Left renal pelvis (tissue), 4 donors: ENCODE data around the gene CHST11. TPM values are rescaled to one million over a fixed set of nuclear protein-coding genes. Genes with fewer than 3 reads are reported as not detected.
A peak's percentile ranks its signal among the peaks of the same experiment; 100 is the strongest.

ENCODE experiments used
- DNase-seq, 4 donors: peaks; one replicate each; pipeline ENCODE4 v3.0.0-alpha.2; 2013; ENCODE audit warnings: low read depth in 4 of 4, low spot score in 3 of 4
- polyA plus RNA-seq, 4 donors: library from polyadenylated mRNA; unstranded; fragments of 120-200 nt; gene quantifications; one replicate each; pipeline ENCODE4 v1.2.1, GENCODE V29; 2013; ENCODE audit not compliant: insufficient read length in 4 of 4

CHST11 gene
- polyA plus RNA-seq: 1 to 10 TPM; 4.1 to 7.7 (median 6.9) TPM

- DNase-seq: peak; percentile 78 to 84 (median 82)
Measured at GRCh38 chr12:104456417-104456949, at the start of gene CHST11. Gene CHST11, plus strand, starts transcription at chr12:104456948.

- DNase-seq: no peak
Measured at GRCh38 chr12:104407438-104407837, 49.3 kb upstream of the CHST11 start.

GRCh38 chr12:104407922-104408321 lies 48.8 kb upstream of the CHST11 start:
- no peak for DNase-seq

GRCh38 chr12:104410326-104410725 lies 46.4 kb upstream of the CHST11 start:
- no peak for DNase-seq

DNA sequence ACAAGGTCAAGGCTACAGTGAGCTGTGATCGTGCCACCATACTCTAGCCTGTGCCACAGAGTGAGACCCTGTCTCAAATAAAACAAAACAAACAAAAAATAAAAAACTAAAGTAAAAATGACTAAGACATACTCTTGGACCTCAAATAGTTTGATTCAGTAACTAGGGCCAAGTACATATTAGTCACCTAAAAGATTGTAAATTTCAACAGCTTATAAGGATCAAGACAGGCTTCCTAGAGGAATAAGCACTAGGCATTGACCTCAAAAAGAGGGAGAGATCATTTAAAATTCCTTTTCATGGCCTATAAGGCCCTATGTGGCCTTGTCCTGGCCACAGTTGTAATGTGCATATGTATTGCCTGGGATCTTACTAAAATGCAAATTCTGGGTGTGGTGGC lies 46.0 kb upstream of the CHST11 start:
- DNase-seq: no peak

DNA sequence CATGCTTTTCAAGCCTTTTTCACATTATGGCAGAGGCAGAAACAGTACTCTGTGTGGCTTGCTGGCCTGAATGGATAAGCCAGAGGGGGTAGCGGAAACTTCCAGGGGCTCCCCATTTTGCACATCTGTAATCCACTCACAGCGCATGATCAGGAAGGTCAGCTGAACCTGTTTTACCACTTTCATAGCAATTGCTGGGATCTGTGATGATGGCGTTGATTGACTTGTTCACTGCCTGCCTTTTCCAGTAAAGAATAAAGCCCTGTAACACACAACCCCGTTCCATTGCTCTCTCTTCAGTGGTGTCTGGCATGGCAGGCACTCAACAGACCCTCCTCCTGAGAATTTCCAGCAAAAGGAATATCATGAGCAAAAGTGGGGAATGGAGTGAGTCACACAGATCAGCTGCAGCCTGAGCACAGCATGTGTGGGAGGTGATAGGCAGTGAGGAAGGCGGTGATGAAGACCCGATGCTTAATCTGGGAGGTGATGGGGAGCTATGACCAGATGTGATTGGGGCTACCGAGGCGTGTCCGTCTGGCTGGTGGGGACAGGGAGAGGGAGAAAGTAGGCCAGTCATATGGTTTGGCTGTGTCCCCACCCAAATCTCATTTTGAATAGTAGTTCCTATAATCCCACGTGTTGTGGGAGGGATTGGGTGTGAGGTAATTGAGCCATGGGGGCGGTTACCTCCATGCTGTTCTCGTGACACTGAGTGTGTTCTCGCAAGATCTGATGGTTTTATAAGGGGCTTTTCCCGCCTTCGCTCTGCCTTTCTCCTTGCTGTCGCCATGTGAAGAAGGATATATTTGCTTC lies 44.7 kb upstream of the CHST11 start:
- no peak for DNase-seq

DNA sequence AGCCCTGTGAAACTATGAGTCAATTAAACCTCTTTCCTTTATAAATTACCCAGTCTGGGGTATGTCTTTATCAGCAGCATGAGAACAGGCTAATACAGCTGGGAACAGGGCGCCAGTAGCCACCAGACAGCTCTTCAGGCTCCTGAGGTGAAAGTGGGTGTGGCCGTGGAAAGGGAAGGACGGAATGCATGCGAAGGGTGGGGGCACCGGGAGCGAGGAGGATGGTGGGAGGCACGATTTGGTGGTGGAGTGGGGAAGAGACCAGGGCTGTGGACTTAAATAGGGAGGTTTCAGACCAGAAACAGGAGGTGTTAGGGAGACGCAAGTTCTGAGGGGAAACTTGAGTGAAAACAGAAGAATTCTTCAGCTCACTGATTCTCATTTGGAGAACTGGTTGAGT lies 44.1 kb upstream of the CHST11 start:
- DNase-seq: no peak

GRCh38 chr12:104413330-104413729 lies 43.4 kb upstream of the CHST11 start:
- no peak for DNase-seq

DNA sequence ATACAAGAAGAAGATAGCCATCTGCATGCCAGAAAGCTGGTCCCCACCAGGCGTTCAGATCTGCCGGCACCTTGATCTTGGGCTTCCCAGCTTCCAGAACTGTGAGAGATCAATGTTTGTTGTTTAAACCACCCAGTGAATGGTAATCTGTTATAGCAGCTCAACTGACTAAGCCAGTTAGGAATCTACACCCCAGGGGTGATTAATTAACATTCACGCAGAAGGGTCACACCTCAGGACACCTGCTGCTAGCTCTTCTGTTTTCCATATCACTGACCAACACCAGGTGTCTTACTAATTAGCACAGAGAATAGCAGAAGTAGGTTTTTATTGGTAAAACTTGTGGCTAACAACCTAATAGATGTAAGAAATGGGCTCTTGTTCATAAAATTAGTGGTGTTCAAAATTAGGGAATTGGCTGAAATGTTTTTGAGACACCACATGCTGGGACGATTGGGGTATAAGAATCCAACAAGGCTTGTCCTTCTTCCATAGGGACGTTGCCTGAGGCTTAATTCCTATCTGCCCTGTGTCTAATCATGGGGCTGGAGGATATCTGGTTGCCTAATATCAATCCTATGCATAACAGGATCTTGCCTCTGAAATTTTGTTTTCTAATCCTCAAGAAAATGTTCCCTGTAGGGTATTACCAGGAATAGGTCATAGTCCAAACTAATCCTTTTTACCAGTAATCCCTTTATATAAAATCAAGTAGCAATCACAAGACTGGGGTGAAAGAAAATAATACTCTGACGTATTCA lies 42.0 kb upstream of the CHST11 start:
- DNase-seq: no peak

GRCh38 chr12:104415342-104415980 lies 41.3 kb upstream of the CHST11 start:
- DNase-seq: no peak

DNA sequence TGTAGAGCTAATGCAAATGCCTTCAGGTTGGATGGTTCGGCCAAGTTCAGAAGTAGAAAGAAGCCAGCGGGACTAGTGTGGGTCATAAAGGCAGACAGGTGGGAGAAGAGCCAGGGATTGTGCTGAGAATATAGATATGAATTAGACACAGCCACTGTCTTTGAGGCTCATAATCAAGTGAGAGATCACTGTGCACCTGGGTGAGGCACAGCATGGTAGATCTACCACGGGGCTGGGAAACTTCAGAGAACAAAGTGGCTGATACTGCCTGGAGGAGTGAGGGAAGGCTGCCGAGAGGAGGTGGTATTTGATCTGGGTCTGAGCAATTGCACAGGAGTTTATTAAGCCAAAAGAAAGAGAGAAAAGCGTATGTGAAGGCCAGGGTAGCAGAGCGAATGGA lies 40.6 kb upstream of the CHST11 start:
- DNase-seq: no peak

DNA sequence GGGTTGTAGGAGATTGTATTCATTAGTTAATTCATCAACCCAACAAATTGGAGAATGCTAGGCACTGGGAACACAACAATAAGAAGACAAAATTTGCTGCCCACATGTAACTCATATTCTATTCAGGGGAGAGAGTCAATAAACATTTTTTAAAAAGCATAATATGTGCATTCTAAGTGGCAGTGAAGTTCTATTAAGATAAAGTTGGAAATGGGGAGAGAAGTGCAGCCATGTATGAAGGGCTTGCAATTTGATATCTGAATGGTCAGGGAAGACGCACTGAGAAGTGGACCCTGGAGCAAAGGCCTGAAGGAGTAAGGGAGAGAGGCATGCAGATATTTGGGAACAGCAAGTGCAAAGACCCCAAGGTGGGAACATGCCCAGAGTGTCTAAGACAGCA lies 40.2 kb upstream of the CHST11 start:
- DNase-seq: no peak

- DNase-seq: no peak
Measured at GRCh38 chr12:104419717-104420116, 37.0 kb upstream of the CHST11 start.

GRCh38 chr12:104420868-104421267 lies 35.9 kb upstream of the CHST11 start:
- DNase-seq: no peak

- no peak for DNase-seq
Measured at GRCh38 chr12:104421343-104421742, 35.4 kb upstream of the CHST11 start.

DNA sequence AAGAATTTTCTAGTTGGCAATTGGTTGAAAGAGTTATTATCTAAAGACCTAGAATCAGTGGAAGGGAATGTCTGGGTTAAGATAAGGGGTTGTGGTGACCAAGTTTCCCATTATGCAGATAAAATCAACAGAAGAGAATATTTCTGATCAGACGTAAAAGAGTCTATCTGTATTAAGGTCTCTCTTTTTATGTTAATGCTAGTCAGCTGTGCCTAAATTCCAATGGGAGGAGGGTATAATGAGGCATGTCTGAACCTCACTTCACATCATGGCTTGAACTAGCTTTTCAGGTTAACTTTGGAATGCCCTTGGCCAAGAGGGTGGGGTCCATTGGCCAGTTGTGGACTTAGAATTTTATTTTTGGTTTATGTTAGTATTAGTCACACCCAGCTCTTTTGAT lies 34.3 kb upstream of the CHST11 start:
- DNase-seq: no peak

- no peak for DNase-seq
Measured at GRCh38 chr12:104423273-104423672, 33.5 kb upstream of the CHST11 start.

DNA sequence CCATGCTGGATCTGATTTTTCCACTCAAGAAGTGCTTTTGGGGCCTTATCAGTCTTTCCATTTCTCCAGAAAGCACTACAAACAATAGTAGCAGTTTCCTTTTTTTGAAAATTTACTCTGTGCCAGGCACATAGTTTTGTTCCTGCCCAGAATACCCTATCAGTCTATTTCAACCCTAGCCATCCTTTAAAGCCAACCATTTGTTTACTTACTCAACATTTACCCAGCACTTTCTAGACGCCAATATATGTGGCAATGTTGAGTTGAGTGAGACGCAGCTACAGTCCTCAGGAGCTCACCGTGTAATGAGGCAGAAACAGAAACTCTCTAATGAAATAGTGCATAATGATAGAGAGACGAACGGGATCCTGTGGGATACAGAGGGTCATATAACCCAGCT lies 32.9 kb upstream of the CHST11 start:
- DNase-seq: no peak

- no peak for DNase-seq
Measured at GRCh38 chr12:104424955-104425354, 31.8 kb upstream of the CHST11 start.

GRCh38 chr12:104425614-104426013 lies 31.1 kb upstream of the CHST11 start:
- no peak for DNase-seq

- no peak for DNase-seq
Measured at GRCh38 chr12:104426926-104427546, 29.7 kb upstream of the CHST11 start.
